ENCODE measurements around the gene TRPM3.

TRPM3 gene

GRCh38 chr9:70878576-70878975 is 242.8 kb downstream of the TRPM3 start:
- no peak for ATAC-seq (replicated peaks)

DNA sequence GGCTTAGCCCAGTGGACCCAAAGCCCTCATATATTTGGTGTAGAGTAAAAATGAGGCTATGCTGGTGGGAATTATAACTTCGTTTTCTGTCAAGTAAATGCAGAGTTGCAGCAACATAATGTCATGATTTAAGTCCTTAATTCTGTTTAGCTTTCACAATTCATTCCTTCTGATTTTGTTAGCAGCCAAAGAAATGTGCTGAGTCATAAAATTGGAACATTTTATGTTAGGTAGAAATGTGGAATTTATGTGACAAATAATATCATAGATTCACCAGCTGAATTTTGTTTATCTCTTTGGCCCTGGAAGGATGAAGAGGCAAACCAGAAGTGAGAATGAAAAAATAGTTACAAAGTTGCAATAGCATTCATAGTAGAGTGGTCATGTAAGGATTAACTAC is 247.0 kb downstream of the TRPM3 start:
- H3K27ac Mint-ChIP-seq: no peak overlapping the region
- no peaks in the 10 kb centered on the region for H3K36me3 Mint-ChIP-seq (ENCODE audit: insufficient read depth)
- no peaks in the 10 kb centered on the region for H3K4me1 Mint-ChIP-seq (ENCODE audit: low read depth in 2 of 2)
- ATAC-seq (replicated peaks) (no peak), DNase-seq (no peak)
- H3K9me3 Mint-ChIP-seq: no peaks in the 10 kb centered on the region
- H3K4me3 Mint-ChIP-seq: no peak overlapping the region
- H3K27me3 Mint-ChIP-seq: peaks cover 0 to 6% of the 10 kb centered on the region in 2 donors

More at GRCh38 chr9:70878576-70878975, 242.8 kb downstream of the TRPM3 start:
- Mint-ChIP-seq H3K36me3 (ENCODE audit: insufficient read depth) (no peaks in the 10 kb centered on the region), H3K4me3 (no peak overlapping the region), H3K27ac (no peak overlapping the region), H3K4me1 (ENCODE audit: low read depth in 2 of 2) (no peaks in the 10 kb centered on the region), H3K9me3 (no peaks in the 10 kb centered on the region), H3K27me3 (no peaks in the 10 kb centered on the region)
- DNase-seq: no peak

DNA sequence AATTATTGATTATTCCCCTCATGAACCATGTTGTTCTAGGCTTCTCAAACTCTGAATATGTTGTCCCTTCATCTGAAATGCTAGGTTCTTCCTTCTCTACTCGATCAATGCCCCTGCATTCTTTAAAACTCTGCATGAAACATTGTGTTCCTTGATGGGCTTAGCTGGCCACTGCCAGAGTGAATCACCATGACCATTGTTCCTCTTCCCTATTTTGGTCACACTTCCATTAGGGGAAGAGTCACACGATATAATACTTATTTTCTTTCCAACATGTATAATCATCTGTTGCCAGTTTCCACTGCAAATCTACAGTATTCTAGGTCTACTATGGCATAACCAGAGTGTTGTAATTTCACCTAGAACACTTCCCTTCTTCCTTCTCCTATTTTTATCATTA is 247.9 kb downstream of the TRPM3 start:
- ATAC-seq (replicated peaks) (no peak), DNase-seq (no peak)
- peaks cover 0 to 12% of the 10 kb centered on the region in 2 donors for H3K27me3 Mint-ChIP-seq
- H3K36me3 Mint-ChIP-seq (ENCODE audit: insufficient read depth): no peaks in the 10 kb centered on the region
- H3K4me1 Mint-ChIP-seq (ENCODE audit: low read depth in 2 of 2): no peaks in the 10 kb centered on the region
- no peak overlapping the region for H3K4me3 Mint-ChIP-seq
- no peak overlapping the region for H3K27ac Mint-ChIP-seq
- no peaks in the 10 kb centered on the region for H3K9me3 Mint-ChIP-seq

DNA sequence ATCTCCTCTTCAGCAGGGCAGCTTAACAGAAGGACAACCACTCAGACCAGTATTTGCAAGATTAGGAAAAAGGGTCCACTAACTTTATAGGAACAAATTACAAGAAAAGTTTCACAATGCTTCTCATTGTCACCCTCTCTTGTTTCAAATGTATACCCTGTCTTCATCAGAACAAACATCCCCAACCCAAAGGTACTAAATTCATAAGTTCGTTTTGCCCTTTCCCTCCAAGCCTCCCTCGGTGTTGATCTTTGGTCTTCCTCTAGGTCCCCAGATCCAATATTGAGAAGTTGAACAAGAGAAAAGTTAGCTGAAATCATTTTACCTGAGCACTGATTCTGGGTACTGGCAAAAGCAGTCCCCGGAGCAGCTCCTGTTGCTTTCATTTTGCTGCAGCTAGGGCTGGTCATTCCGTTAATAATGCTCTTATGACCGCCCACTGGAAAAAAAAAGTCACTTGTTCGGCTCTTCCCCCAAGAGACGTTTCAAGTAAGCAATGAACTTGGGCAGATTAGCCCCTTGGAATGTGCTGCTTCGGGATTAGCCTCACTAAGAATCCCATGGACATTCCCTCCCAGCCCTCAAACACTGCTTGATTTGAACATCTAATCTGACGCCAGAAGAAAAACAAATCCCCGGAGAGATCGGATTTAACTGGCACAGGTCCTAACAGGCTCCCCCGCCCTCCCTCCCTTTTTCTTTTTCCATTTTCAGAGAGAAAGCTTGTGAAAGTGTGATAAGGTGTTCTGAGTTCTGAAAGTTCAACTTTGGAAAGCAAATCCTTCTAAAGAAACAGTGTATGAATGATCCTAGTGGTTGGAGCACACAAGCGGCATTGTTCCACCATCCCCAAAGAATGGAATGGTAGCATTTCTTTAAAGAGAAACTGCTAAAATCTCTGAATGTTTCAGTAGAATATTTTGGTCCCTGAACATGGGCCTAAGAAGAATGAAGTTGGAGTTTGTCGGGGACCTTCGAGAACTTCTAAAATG is 252.5 kb downstream of the TRPM3 start:
- no peaks in the 10 kb centered on the region for H3K36me3 Mint-ChIP-seq (ENCODE audit: insufficient read depth)
- H3K4me3 Mint-ChIP-seq: no peak overlapping the region
- H3K27me3 Mint-ChIP-seq: peaks cover 0 to 17% of the 10 kb centered on the region in 2 donors
- H3K27ac Mint-ChIP-seq: no peak overlapping the region
- ATAC-seq (replicated peaks) (no peak), DNase-seq (no peak)
- H3K9me3 Mint-ChIP-seq: no peaks in the 10 kb centered on the region
- H3K4me1 Mint-ChIP-seq (ENCODE audit: low read depth in 2 of 2): no peaks in the 10 kb centered on the region

- H3K27ac Mint-ChIP-seq: no peak overlapping the region
- DNase-seq (no peak), ATAC-seq (replicated peaks) (no peak)
- H3K4me1 Mint-ChIP-seq (ENCODE audit: low read depth in 2 of 2): no peaks in the 10 kb centered on the region
- H3K9me3 Mint-ChIP-seq: no peaks in the 10 kb centered on the region
- peaks cover 0 to 17% of the 10 kb centered on the region in 2 donors for H3K27me3 Mint-ChIP-seq
- no peaks in the 10 kb centered on the region for H3K36me3 Mint-ChIP-seq (ENCODE audit: insufficient read depth)
- H3K4me3 Mint-ChIP-seq: no peak overlapping the region
Observed at GRCh38 chr9:70868041-70868440, 253.4 kb downstream of the TRPM3 start.

DNA sequence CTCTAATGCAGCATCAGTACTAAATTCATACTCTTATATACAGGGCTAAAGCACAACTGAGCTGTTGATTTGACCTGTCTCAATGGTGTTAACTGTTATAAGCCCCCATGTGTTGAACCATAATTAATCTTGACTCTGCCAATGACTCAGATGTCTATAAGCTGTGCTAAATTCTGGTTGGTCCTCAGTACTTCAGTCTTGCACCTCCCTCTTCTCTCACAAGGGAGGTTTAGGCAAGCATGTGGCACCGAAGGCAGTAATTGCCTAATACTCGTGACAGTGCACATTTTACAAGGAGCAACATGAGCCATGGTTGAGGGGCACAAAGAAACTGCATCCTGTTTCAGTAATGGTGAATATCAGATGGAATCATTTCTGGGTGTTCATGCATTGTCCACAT is 255.9 kb downstream of the TRPM3 start:
- no peaks in the 10 kb centered on the region for H3K9me3 Mint-ChIP-seq
- H3K36me3 Mint-ChIP-seq (ENCODE audit: insufficient read depth): no peaks in the 10 kb centered on the region
- no peaks in the 10 kb centered on the region for H3K4me1 Mint-ChIP-seq (ENCODE audit: low read depth in 2 of 2)
- H3K27me3 Mint-ChIP-seq: peaks cover 0 to 17% of the 10 kb centered on the region in 2 donors
- no peak for DNase-seq
- no peak overlapping the region for H3K4me3 Mint-ChIP-seq
- no peak for ATAC-seq (replicated peaks)
- H3K27ac Mint-ChIP-seq: no peak overlapping the region

- Mint-ChIP-seq H3K27me3 (peaks cover 0 to 19% of the 10 kb centered on the region in 2 donors), H3K4me1 (ENCODE audit: low read depth in 2 of 2) (no peaks in the 10 kb centered on the region), H3K27ac (no peak overlapping the region)
Observed at GRCh38 chr9:70861797-70862196, 259.6 kb downstream of the TRPM3 start.

DNA sequence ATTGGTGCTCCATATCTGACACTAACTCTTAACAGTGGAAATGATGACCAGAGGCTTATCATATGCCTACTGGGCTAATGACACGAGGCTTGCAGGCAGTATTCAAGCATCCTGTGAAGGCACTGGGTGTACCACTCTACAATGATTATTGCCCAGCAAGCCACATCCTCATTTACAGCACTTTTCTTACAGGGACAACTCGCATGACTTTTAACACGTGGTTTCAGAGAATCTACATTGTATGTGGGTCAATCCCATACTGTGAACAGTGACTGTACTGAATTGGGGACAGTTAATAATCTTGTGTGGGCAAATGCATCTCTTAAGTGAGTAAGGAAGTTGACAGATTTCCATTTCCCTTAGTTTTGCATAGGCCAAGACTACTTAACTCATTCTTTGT is 260.0 kb downstream of the TRPM3 start:
- DNase-seq (no peak), ATAC-seq (replicated peaks) (no peak)
- no peak overlapping the region for H3K27ac Mint-ChIP-seq
- peaks cover 0 to 19% of the 10 kb centered on the region in 2 donors for H3K27me3 Mint-ChIP-seq
- H3K4me1 Mint-ChIP-seq (ENCODE audit: low read depth in 2 of 2): no peaks in the 10 kb centered on the region
- H3K9me3 Mint-ChIP-seq: no peaks in the 10 kb centered on the region
- H3K4me3 Mint-ChIP-seq: no peak overlapping the region
- H3K36me3 Mint-ChIP-seq (ENCODE audit: insufficient read depth): no peaks in the 10 kb centered on the region

More at GRCh38 chr9:70861797-70862196, 259.6 kb downstream of the TRPM3 start:
- no peaks in the 10 kb centered on the region for H3K36me3 Mint-ChIP-seq (ENCODE audit: insufficient read depth)
- no peaks in the 10 kb centered on the region for H3K9me3 Mint-ChIP-seq
- DNase-seq (no peak), ATAC-seq (replicated peaks) (no peak)
- no peak overlapping the region for H3K4me3 Mint-ChIP-seq

- Mint-ChIP-seq H3K36me3 (ENCODE audit: insufficient read depth) (no peaks in the 10 kb centered on the region), H3K4me3 (no peak overlapping the region), H3K27me3 (peaks cover 0 to 18% of the 10 kb centered on the region in 2 donors), H3K27ac (no peak overlapping the region), H3K4me1 (ENCODE audit: low read depth in 2 of 2) (no peaks in the 10 kb centered on the region), H3K9me3 (no peaks in the 10 kb centered on the region)
- DNase-seq: no peak
- ATAC-seq (replicated peaks): no peak
Observed at GRCh38 chr9:70859694-70860093, 261.7 kb downstream of the TRPM3 start.

DNA sequence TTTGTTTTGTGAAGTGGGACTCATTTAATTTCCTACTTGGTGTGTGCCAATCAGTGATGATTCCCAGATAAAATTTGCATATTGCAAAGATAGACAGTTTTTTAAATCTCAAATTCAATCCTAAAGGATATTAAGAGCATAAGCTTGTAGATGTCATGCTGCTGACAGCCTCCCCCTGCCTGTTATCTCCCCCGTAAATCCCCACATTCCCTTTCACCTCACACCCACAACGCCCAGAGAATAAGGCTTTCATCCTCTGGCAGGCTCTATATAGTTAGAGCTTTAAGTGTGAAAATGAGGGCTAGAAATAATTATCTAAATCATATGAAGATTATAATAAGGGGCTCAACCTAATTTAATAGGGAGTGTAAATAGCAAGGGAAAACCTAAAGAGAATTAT is 265.0 kb downstream of the TRPM3 start:
- H3K9me3 Mint-ChIP-seq: no peaks in the 10 kb centered on the region

DNA sequence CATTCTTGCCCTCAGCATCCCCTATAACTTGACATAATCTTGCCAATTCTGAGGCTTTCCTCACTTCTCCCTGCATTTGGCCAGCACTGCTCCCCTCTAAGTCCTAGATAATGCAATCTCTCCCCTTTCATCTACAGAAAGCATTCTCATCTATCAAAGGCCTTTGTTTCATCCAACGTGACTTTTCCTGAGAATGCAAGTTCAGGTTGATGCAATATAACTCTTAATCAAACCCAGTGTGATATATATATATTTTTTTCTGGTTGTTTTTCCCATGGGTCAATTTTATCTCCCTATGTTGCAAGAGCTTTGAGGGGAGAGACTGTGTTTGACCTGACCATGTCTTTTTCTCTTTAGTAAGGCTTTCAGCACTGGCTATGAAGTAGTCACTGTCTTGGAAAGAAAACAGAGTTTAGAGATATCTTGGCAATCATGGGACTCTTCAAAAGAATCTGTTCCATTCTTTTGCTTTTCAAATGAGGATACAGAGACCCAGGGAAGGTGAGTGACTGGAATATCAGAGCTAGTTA is 268.6 kb downstream of the TRPM3 start:
- Mint-ChIP-seq H3K27ac (no peak overlapping the region), H3K4me1 (ENCODE audit: low read depth in 2 of 2) (no peaks in the 10 kb centered on the region), H3K9me3 (no peaks in the 10 kb centered on the region), H3K27me3 (peaks cover 0 to 8% of the 10 kb centered on the region in 2 donors), H3K36me3 (ENCODE audit: insufficient read depth) (no peaks in the 10 kb centered on the region), H3K4me3 (no peak overlapping the region)
- ATAC-seq (replicated peaks) (no peak), DNase-seq (no peak)

More for the DNA sequence above, 265.0 kb downstream of the TRPM3 start:
- no peaks in the 10 kb centered on the region for H3K36me3 Mint-ChIP-seq (ENCODE audit: insufficient read depth)
- H3K27me3 Mint-ChIP-seq: peaks cover 0 to 14% of the 10 kb centered on the region in 2 donors
- no peak overlapping the region for H3K4me3 Mint-ChIP-seq
- DNase-seq: no peak
- no peaks in the 10 kb centered on the region for H3K4me1 Mint-ChIP-seq (ENCODE audit: low read depth in 2 of 2)
- no peak for ATAC-seq (replicated peaks)
- H3K27ac Mint-ChIP-seq: no peak overlapping the region

- H3K36me3 Mint-ChIP-seq (ENCODE audit: insufficient read depth): no peaks in the 10 kb centered on the region
- H3K4me3 Mint-ChIP-seq: no peak overlapping the region
- H3K4me1 Mint-ChIP-seq (ENCODE audit: low read depth in 2 of 2): no peaks in the 10 kb centered on the region
- H3K27ac Mint-ChIP-seq: no peak overlapping the region
- H3K9me3 Mint-ChIP-seq: no peaks in the 10 kb centered on the region
- no peaks in the 10 kb centered on the region for H3K27me3 Mint-ChIP-seq
- DNase-seq (no peak), ATAC-seq (replicated peaks) (no peak)
Observed at GRCh38 chr9:70840266-70840665, 281.2 kb downstream of the TRPM3 start.

- H3K4me3 Mint-ChIP-seq: no peak overlapping the region
- no peak for ATAC-seq (replicated peaks)
Observed at GRCh38 chr9:70835323-70835722, 286.1 kb downstream of the TRPM3 start.

GRCh38 chr9:70832492-70832891 is 288.9 kb downstream of the TRPM3 start:
- DNase-seq (no peak), ATAC-seq (replicated peaks) (no peak)
- Mint-ChIP-seq H3K27me3 (peaks cover 6 to 7% of the 10 kb centered on the region in 2 donors), H3K4me3 (no peak overlapping the region), H3K9me3 (no peaks in the 10 kb centered on the region), H3K4me1 (ENCODE audit: low read depth in 2 of 2) (no peaks in the 10 kb centered on the region), H3K27ac (no peak overlapping the region), H3K36me3 (ENCODE audit: insufficient read depth) (no peaks in the 10 kb centered on the region)

More at GRCh38 chr9:70835323-70835722, 286.1 kb downstream of the TRPM3 start:
- Mint-ChIP-seq H3K27ac (no peak overlapping the region), H3K27me3 (peaks cover under 1 to 6% of the 10 kb centered on the region in 2 donors), H3K9me3 (no peaks in the 10 kb centered on the region), H3K36me3 (ENCODE audit: insufficient read depth) (no peaks in the 10 kb centered on the region), H3K4me1 (ENCODE audit: low read depth in 2 of 2) (no peaks in the 10 kb centered on the region)
- no peak for DNase-seq
